ENCODE results near the gene GAMT.

GAMT gene

GRCh38 chr19:1433119-1434039 is 32.0 kb upstream of the GAMT start:
- H3K36me3 ChIP-seq (ENCODE audit: control insufficient read depth in 1 of 2, insufficient read depth in 2 of 2, low read length in 2 of 2), result peaks cover 17 to 60% of the 10 kb centered on the region in 2 donors
- peaks cover 0 to 8% of the 10 kb centered on the region in 2 donors for H3K4me1 ChIP-seq (ENCODE audit: control insufficient read depth in 1 of 2, insufficient read depth in 2 of 2, low read length in 2 of 2)
- H3K9me3 ChIP-seq (ENCODE audit: control insufficient read depth in 1 of 2, low read length in 2 of 2), result no peaks in the 10 kb centered on the region
- H3K27me3 ChIP-seq (ENCODE audit: control insufficient read depth in 1 of 2, insufficient read depth in 2 of 2, low read length in 2 of 2), result no peaks in the 10 kb centered on the region
- H3K9ac ChIP-seq (ENCODE audit: low read depth in 1 of 2, low read length in 2 of 2), result no peak overlapping the region
- no peak overlapping the region for H3K27ac ChIP-seq (ENCODE audit: low read depth, low read length)
- H3K4me3 ChIP-seq (ENCODE audit: low read depth in 1 of 2, low read length in 2 of 2), result no peak overlapping the region

GRCh38 chr19:1432507-1432887 is 31.2 kb upstream of the GAMT start:
- Histone ChIP-seq H3K4me3 (ENCODE audit: low read depth in 1 of 2, low read length in 2 of 2) (no peak overlapping the region), H3K27me3 (ENCODE audit: control insufficient read depth in 1 of 2, insufficient read depth in 2 of 2, low read length in 2 of 2) (no peaks in the 10 kb centered on the region), H3K36me3 (ENCODE audit: control insufficient read depth in 1 of 2, insufficient read depth in 2 of 2, low read length in 2 of 2) (peaks cover 17 to 65% of the 10 kb centered on the region in 2 donors), H3K9me3 (ENCODE audit: control insufficient read depth in 1 of 2, low read length in 2 of 2) (no peaks in the 10 kb centered on the region), H3K9ac (ENCODE audit: low read depth in 1 of 2, low read length in 2 of 2) (no peak overlapping the region), H3K4me1 (ENCODE audit: control insufficient read depth in 1 of 2, insufficient read depth in 2 of 2, low read length in 2 of 2) (peaks cover 0 to under 1% of the 10 kb centered on the region in 2 donors), H3K27ac (ENCODE audit: low read depth, low read length) (no peak overlapping the region)

DNA sequence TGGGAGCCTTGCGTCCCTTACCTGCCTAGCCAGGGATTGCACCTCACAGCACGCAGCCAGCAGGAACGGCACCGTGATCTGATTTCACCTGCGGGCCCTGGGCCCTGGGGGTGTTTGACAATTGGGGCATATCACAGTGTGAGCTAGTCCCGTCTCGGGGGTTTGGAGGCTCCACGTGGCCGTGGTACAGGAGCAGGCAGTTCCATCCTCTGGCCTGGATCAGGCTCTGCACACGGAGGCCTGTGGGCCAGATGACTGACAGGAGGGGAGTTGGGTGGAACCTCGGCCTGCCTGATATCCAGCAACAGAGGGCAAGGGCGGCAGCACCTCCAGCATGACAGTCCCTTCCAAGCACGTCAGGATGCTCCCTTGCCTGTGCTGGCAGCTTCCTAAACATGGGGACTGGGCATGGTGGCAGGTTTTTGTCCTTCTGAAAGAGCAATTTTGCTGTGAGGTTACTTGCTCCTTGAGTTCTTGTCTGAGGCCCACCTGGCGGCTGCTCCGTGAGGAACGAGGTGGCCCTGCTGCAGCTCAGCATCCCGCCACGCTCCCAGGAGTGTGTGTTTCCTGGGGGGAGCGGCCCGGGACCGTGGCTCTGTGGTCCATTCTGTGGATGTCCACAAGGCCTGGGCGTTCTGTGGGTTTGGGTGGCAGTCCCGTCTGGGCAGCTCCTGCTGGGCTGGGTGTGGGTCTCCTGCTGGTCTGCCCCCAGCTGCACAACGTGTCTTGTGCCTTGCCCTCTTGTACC is 30.6 kb upstream of the GAMT start:
- Histone ChIP-seq H3K9me3 (ENCODE audit: control insufficient read depth in 1 of 2, low read length in 2 of 2) (no peaks in the 10 kb centered on the region), H3K4me1 (ENCODE audit: control insufficient read depth in 1 of 2, insufficient read depth in 2 of 2, low read length in 2 of 2) (no peaks in the 10 kb centered on the region), H3K27me3 (ENCODE audit: control insufficient read depth in 1 of 2, insufficient read depth in 2 of 2, low read length in 2 of 2) (no peaks in the 10 kb centered on the region), H3K4me3 (ENCODE audit: low read depth in 1 of 2, low read length in 2 of 2) (no peak overlapping the region), H3K27ac (ENCODE audit: low read depth, low read length) (no peak overlapping the region), H3K36me3 (ENCODE audit: control insufficient read depth in 1 of 2, insufficient read depth in 2 of 2, low read length in 2 of 2) (peaks cover 17 to 68% of the 10 kb centered on the region in 2 donors), H3K9ac (ENCODE audit: low read depth in 1 of 2, low read length in 2 of 2) (no peak overlapping the region)

- no peak overlapping the region for H3K27ac ChIP-seq (ENCODE audit: low read depth, low read length)
- no peak overlapping the region for H3K4me3 ChIP-seq (ENCODE audit: low read depth in 1 of 2, low read length in 2 of 2)
- H3K27me3 ChIP-seq (ENCODE audit: control insufficient read depth in 1 of 2, insufficient read depth in 2 of 2, low read length in 2 of 2), result no peaks in the 10 kb centered on the region
- no peak overlapping the region for H3K9ac ChIP-seq (ENCODE audit: low read depth in 1 of 2, low read length in 2 of 2)
- no peaks in the 10 kb centered on the region for H3K9me3 ChIP-seq (ENCODE audit: control insufficient read depth in 1 of 2, low read length in 2 of 2)
- no peaks in the 10 kb centered on the region for H3K4me1 ChIP-seq (ENCODE audit: control insufficient read depth in 1 of 2, insufficient read depth in 2 of 2, low read length in 2 of 2)
- H3K36me3 ChIP-seq (ENCODE audit: control insufficient read depth in 1 of 2, insufficient read depth in 2 of 2, low read length in 2 of 2), result peaks cover 21 to 79% of the 10 kb centered on the region in 2 donors
These were observed 28.9 kb upstream of the GAMT start for GRCh38 chr19:1430246-1430645.

GRCh38 chr19:1429750-1430149 is 28.4 kb upstream of the GAMT start:
- no peaks in the 10 kb centered on the region for H3K27me3 ChIP-seq (ENCODE audit: control insufficient read depth in 1 of 2, insufficient read depth in 2 of 2, low read length in 2 of 2)
- H3K27ac ChIP-seq (ENCODE audit: low read depth, low read length), result no peak overlapping the region

DNA sequence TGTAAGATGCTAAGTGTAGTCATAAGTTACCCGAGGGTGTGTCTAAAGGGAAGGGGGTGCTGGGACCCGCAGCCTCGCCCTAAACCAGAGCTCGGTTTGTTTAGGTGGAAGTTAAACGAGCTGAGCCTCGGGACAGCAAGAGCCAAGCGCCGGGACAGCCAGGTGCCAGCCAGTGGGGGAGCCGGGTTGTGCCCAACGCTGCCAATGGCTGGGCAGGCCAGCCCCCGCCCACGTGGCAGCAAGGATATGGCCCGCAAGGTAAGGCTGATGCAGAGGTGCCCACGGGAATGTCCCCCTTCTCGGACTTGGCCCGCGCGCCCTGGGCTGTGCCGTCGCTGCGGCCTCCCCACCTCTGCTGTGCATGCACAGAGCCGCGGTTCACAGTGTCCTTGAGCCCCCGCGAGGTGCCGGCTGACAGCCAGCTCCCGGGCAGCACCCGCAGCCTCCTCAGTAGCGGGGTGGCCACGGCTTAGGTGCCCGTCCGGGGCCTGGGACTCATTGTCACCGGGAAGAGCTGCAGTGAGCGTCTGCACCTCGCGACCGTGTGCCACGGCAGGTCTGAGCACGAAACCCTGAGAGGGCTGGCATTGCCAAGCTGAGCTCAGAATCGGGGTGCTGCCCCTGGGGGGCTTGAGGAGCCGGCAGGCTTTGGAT is 27.5 kb upstream of the GAMT start:
- no peak overlapping the region for H3K9ac ChIP-seq (ENCODE audit: low read depth in 1 of 2, low read length in 2 of 2)
- H3K27ac ChIP-seq (ENCODE audit: low read depth, low read length), result no peak overlapping the region
- peaks cover 26 to 80% of the 10 kb centered on the region in 2 donors for H3K36me3 ChIP-seq (ENCODE audit: control insufficient read depth in 1 of 2, insufficient read depth in 2 of 2, low read length in 2 of 2)

More at GRCh38 chr19:1429750-1430149, 28.4 kb upstream of the GAMT start:
- H3K9ac ChIP-seq (ENCODE audit: low read depth in 1 of 2, low read length in 2 of 2), result no peak overlapping the region
- peaks cover 0 to 3% of the 10 kb centered on the region in 2 donors for H3K4me1 ChIP-seq (ENCODE audit: control insufficient read depth in 1 of 2, insufficient read depth in 2 of 2, low read length in 2 of 2)
- H3K4me3 ChIP-seq (ENCODE audit: low read depth in 1 of 2, low read length in 2 of 2), result no peak overlapping the region
- H3K36me3 ChIP-seq (ENCODE audit: control insufficient read depth in 1 of 2, insufficient read depth in 2 of 2, low read length in 2 of 2), result peaks cover 25 to 83% of the 10 kb centered on the region in 2 donors
- no peaks in the 10 kb centered on the region for H3K9me3 ChIP-seq (ENCODE audit: control insufficient read depth in 1 of 2, low read length in 2 of 2)

GRCh38 chr19:1427221-1427920 is 26.0 kb upstream of the GAMT start:
- Histone ChIP-seq H3K4me1 (ENCODE audit: control insufficient read depth in 1 of 2, insufficient read depth in 2 of 2, low read length in 2 of 2) (peaks cover 7 to 10% of the 10 kb centered on the region in 2 donors), H3K27ac (ENCODE audit: low read depth, low read length) (no peak overlapping the region), H3K36me3 (ENCODE audit: control insufficient read depth in 1 of 2, insufficient read depth in 2 of 2, low read length in 2 of 2) (peaks cover 26 to 80% of the 10 kb centered on the region in 2 donors), H3K9me3 (ENCODE audit: control insufficient read depth in 1 of 2, low read length in 2 of 2) (no peaks in the 10 kb centered on the region), H3K27me3 (ENCODE audit: control insufficient read depth in 1 of 2, insufficient read depth in 2 of 2, low read length in 2 of 2) (no peaks in the 10 kb centered on the region), H3K4me3 (ENCODE audit: low read depth in 1 of 2, low read length in 2 of 2) (no peak overlapping the region), H3K9ac (ENCODE audit: low read depth in 1 of 2, low read length in 2 of 2) (no peak overlapping the region)

More for the DNA sequence above, 27.5 kb upstream of the GAMT start:
- Histone ChIP-seq H3K4me3 (ENCODE audit: low read depth in 1 of 2, low read length in 2 of 2) (no peak overlapping the region), H3K9me3 (ENCODE audit: control insufficient read depth in 1 of 2, low read length in 2 of 2) (no peaks in the 10 kb centered on the region), H3K4me1 (ENCODE audit: control insufficient read depth in 1 of 2, insufficient read depth in 2 of 2, low read length in 2 of 2) (peaks cover 7% of the 10 kb centered on the region in 2 donors), H3K27me3 (ENCODE audit: control insufficient read depth in 1 of 2, insufficient read depth in 2 of 2, low read length in 2 of 2) (no peaks in the 10 kb centered on the region)

GRCh38 chr19:1426736-1427135 is 25.4 kb upstream of the GAMT start:
- H3K27ac ChIP-seq (ENCODE audit: low read depth, low read length), result no peak overlapping the region
- H3K27me3 ChIP-seq (ENCODE audit: control insufficient read depth in 1 of 2, insufficient read depth in 2 of 2, low read length in 2 of 2), result no peaks in the 10 kb centered on the region
- no peak overlapping the region for H3K4me3 ChIP-seq (ENCODE audit: low read depth in 1 of 2, low read length in 2 of 2)
- H3K9ac ChIP-seq (ENCODE audit: low read depth in 1 of 2, low read length in 2 of 2), result no peak overlapping the region
- peaks cover 7 to 10% of the 10 kb centered on the region in 2 donors for H3K4me1 ChIP-seq (ENCODE audit: control insufficient read depth in 1 of 2, insufficient read depth in 2 of 2, low read length in 2 of 2)
- no peaks in the 10 kb centered on the region for H3K9me3 ChIP-seq (ENCODE audit: control insufficient read depth in 1 of 2, low read length in 2 of 2)
- H3K36me3 ChIP-seq (ENCODE audit: control insufficient read depth in 1 of 2, insufficient read depth in 2 of 2, low read length in 2 of 2), result peaks cover 29 to 80% of the 10 kb centered on the region in 2 donors

DNA sequence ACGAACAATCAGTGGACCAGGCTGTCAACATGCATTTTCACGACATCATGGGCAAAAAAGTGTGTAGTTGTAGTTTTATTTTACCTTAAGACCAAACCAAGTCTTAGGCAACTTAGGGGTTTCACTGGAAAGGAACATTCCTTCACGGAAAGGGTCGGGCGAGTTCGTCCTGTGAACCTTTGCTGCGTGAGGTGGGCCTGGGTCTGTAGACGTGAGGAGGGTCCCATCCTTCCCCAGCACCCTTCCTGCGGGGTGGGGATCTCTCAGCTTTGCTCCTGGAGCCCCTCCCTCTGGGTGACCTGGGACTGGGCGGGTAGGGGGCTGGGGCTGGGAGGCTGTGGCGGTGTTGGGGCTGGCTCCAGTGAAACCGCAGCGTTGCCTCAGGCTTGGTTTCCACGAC is 24.6 kb upstream of the GAMT start:
- Histone ChIP-seq H3K4me3 (ENCODE audit: low read depth in 1 of 2, low read length in 2 of 2) (no peak overlapping the region), H3K36me3 (ENCODE audit: control insufficient read depth in 1 of 2, insufficient read depth in 2 of 2, low read length in 2 of 2) (peaks cover 33 to 83% of the 10 kb centered on the region in 2 donors), H3K27ac (ENCODE audit: low read depth, low read length) (no peak overlapping the region), H3K9me3 (ENCODE audit: control insufficient read depth in 1 of 2, low read length in 2 of 2) (no peaks in the 10 kb centered on the region), H3K27me3 (ENCODE audit: control insufficient read depth in 1 of 2, insufficient read depth in 2 of 2, low read length in 2 of 2) (no peaks in the 10 kb centered on the region), H3K9ac (ENCODE audit: low read depth in 1 of 2, low read length in 2 of 2) (no peak overlapping the region), H3K4me1 (ENCODE audit: control insufficient read depth in 1 of 2, insufficient read depth in 2 of 2, low read length in 2 of 2) (peaks cover 7 to 10% of the 10 kb centered on the region in 2 donors)

Measured in duodenal mucosa (tissue), 2 donors.